HCT116 (cell line): ENCODE measurements around the gene ZNF823. TPM values are rescaled to one million over a fixed set of nuclear protein-coding genes. Genes with fewer than 3 reads are reported as not detected.

ENCODE experiments used
- ATAC-seq: fragments of 200-7000 bp; cut with Tn5 transposase; 2 replicates; pipeline ENCODE4 v1.9.1; 2020; ENCODE audit warnings: mild to moderate bottlenecking, moderate library complexity
- BruUV-seq: library from RNA; stranded (reverse); fragments of 400-500 nt; replicated peaks from 2 replicates; lab custom pipeline; 2021; lab: Mats Ljungman, UMichigan
- CTCF ChIA-PET: fragments of 300-600 bp; sonication (Branson Sonifier 250); formaldehyde crosslinking; loops from one replicate; lab custom pipeline; 2021; ENCODE audit warnings: antibody characterized with exemption; lab: Charles Lee
- POLR2A ChIA-PET: fragments of 300-600, 350-600 bp; sonication (Branson Sonifier 250); formaldehyde crosslinking; loops from one replicate; lab custom pipeline; 2021; ENCODE audit warnings: antibody characterized with exemption; lab: Charles Lee
- RAD21 ChIA-PET, 2 experiments: fragments of 300-600 bp; sonication (Branson Sonifier 250); formaldehyde crosslinking; loops; one replicate each; lab custom pipeline; 2023; ENCODE audit warnings: low total read pairs in 2 of 2; ENCODE audit not compliant: uncharacterized antibody in 2 of 2, unreplicated experiment in 2 of 2, low non-redundant PET in 1 of 2; lab: Charles Lee
- DNase-seq: peaks from one replicate; pipeline ENCODE4 v3.0.0-alpha.2; 2010; ENCODE audit warnings: low read depth, low spot score
- H2AFZ ChIP-seq: fragments of 200-600 bp; shearing (Covaris generic), sonication (generic); 2 replicates; pipeline ENCODE4 v1.6.1; 2017; ENCODE audit warnings: low read depth, mixed run types, mixed read lengths, antibody characterized with exemption, low read length; ENCODE audit not compliant: poor library complexity, severe bottlenecking
- H3K27ac ChIP-seq: 2 replicates; pipeline ENCODE4 v1.5.1; 2012; ENCODE audit warnings: low read depth, low read length
- H3K27me3 ChIP-seq: fragments of 200-600 bp; sonication (generic); 2 replicates; pipeline ENCODE4 v1.6.1; 2016; ENCODE audit warnings: mixed run types, low read length, mixed read lengths; ENCODE audit not compliant: insufficient read depth
- H3K36me3 ChIP-seq, 2 experiments: fragments of 200-500 bp in 1 of 2; fragments of 200-600 bp in 1 of 2; sonication (Bioruptor generic) in 1 of 2; sonication (generic) in 1 of 2; 2 replicates each; pipeline versions ENCODE4 v1.5.1 to v1.6.1; 2014 to 2016; ENCODE audit warnings: low read length in 2 of 2, inconsistent platforms in 1 of 2, mixed read lengths in 1 of 2, mixed run types in 1 of 2; ENCODE audit not compliant: insufficient read depth in 2 of 2, control insufficient read depth in 1 of 2
- H3K4me1 ChIP-seq, 2 experiments: fragments of 200-600 bp in 1 of 2; sonication (generic) in 1 of 2; 2 replicates each; pipeline versions ENCODE4 v1.5.1 to v1.6.1; 2012 to 2017; ENCODE audit warnings: low read length in 2 of 2, inconsistent platforms in 1 of 2, mild to moderate bottlenecking in 1 of 2, mixed read lengths in 1 of 2, mixed run types in 1 of 2, moderate library complexity in 1 of 2; ENCODE audit not compliant: insufficient read depth in 2 of 2, control insufficient read depth in 1 of 2
- H3K4me2 ChIP-seq: fragments of 200-600 bp; sonication (generic); 2 replicates; pipeline ENCODE4 v1.6.1; 2017; ENCODE audit warnings: mixed run types, low read length, mixed read lengths
- H3K4me3 ChIP-seq, 2 experiments: fragments of 200-600 bp in 1 of 2; sonication (generic) in 1 of 2; replicated peaks in 1 of 2; 2 replicates each; pipeline ENCODE4 v1.5.1; 2011 to 2016; ENCODE audit warnings: low read length in 2 of 2, control low read depth in 1 of 2, low read depth in 1 of 2, mild to moderate bottlenecking in 1 of 2, mixed read lengths in 1 of 2, mixed run types in 1 of 2
- H3K79me2 ChIP-seq: fragments of 200-600 bp; sonication (generic); 2 replicates; pipeline ENCODE4 v1.6.1; 2017; ENCODE audit warnings: mild to moderate bottlenecking, mixed run types, low read length, moderate library complexity, mixed read lengths; ENCODE audit not compliant: insufficient read depth
- H3K9ac ChIP-seq: fragments of 200-600 bp; sonication (generic); 2 replicates; pipeline ENCODE4 v1.6.1; 2016; ENCODE audit warnings: low read length, mixed read lengths
- H3K9me2 ChIP-seq: fragments of 200-600 bp; sonication (generic), shearing (Covaris generic); 2 replicates; pipeline ENCODE4 v1.6.1; 2017; ENCODE audit warnings: mixed run types, mild to moderate bottlenecking, moderate library complexity; ENCODE audit not compliant: insufficient read depth
- H3K9me3 ChIP-seq, 2 experiments: fragments of 200-500 bp in 1 of 2; fragments of 200-600 bp in 1 of 2; sonication (Bioruptor generic) in 1 of 2; sonication (generic) in 1 of 2; 2 replicates each; pipeline ENCODE4 v1.6.1; 2014 to 2017; ENCODE audit warnings: low read length in 2 of 2, mixed read lengths in 2 of 2, inconsistent platforms in 1 of 2, low read depth in 1 of 2, mild to moderate bottlenecking in 1 of 2, mixed run types in 1 of 2, moderate library complexity in 1 of 2; ENCODE audit not compliant: control insufficient read depth in 1 of 2, insufficient read depth in 1 of 2
- H4K20me1 ChIP-seq: fragments of 200-600 bp; sonication (generic), shearing (Covaris generic); 2 replicates; pipeline ENCODE4 v1.6.1; 2017; ENCODE audit warnings: mixed run types, mild to moderate bottlenecking, moderate library complexity; ENCODE audit not compliant: insufficient read depth
- CBX3 ChIP-seq: IDR thresholded peaks from 2 replicates; pipeline ENCODE4 v1.6.1; 2012; ENCODE audit warnings: low read depth
- FOSL1 ChIP-seq: IDR thresholded peaks from 2 replicates; pipeline ENCODE4 v1.6.1; 2012; ENCODE audit warnings: low read depth
- POLR2A ChIP-seq: IDR thresholded peaks from 2 replicates; pipeline ENCODE4 v1.7.0; 2011; ENCODE audit warnings: borderline replicate concordance; ENCODE audit not compliant: insufficient read depth, insufficient read length; ENCODE audit errors: extremely low read depth
- RAD21 ChIP-seq: IDR thresholded peaks from 2 replicates; pipeline ENCODE4 v1.6.1; 2012; ENCODE audit warnings: low read depth, mild to moderate bottlenecking
- SP1 ChIP-seq: IDR thresholded peaks from 2 replicates; pipeline ENCODE4 v1.6.1; 2012; ENCODE audit warnings: low read depth
- ZNF274 ChIP-seq: fragments of 200-500 bp; sonication (Bioruptor generic); IDR thresholded peaks from 2 replicates; pipeline ENCODE4 v1.6.1; 2014; ENCODE audit warnings: mild to moderate bottlenecking, low read depth, low read length, inconsistent platforms
- intact Hi-C: fragments of 100-400 bp; cut with micrococcal nuclease; formaldehyde crosslinking; loops from 2 replicates; pipeline ENCODE4 v1.10.0; 2022
- total RNA-seq: library from RNA; stranded (reverse); gene quantifications from one replicate; pipeline ENCODE4 v1.2.1, GENCODE V29; 2021; ENCODE audit not compliant: unreplicated experiment
- TF ChIP-seq, protein P1 (sequence below), 3 experiments: fragments of 200-600 bp in 1 of 3; sonication (generic) in 1 of 3; IDR thresholded peaks in 2 of 3; conservative IDR thresholded peaks in 1 of 3; 2 replicates each; pipeline ENCODE4 v1.5.1; 2012 to 2017; ENCODE audit warnings: low read depth in 2 of 3, low read length in 2 of 3, antibody characterized with exemption in 1 of 3, borderline replicate concordance in 1 of 3, control low read depth in 1 of 3, mild to moderate bottlenecking in 1 of 3, mixed read lengths in 1 of 3, mixed run types in 1 of 3, moderate library complexity in 1 of 3; ENCODE audit not compliant: insufficient read depth in 1 of 3
- TF ChIP-seq, protein P2 (sequence below): IDR thresholded peaks from 2 replicates; pipeline ENCODE4 v1.6.1; 2012

Gene ZNF823
- total RNA-seq, 1 experiment from 2014 or later, result 4.7 TPM

DNA sequence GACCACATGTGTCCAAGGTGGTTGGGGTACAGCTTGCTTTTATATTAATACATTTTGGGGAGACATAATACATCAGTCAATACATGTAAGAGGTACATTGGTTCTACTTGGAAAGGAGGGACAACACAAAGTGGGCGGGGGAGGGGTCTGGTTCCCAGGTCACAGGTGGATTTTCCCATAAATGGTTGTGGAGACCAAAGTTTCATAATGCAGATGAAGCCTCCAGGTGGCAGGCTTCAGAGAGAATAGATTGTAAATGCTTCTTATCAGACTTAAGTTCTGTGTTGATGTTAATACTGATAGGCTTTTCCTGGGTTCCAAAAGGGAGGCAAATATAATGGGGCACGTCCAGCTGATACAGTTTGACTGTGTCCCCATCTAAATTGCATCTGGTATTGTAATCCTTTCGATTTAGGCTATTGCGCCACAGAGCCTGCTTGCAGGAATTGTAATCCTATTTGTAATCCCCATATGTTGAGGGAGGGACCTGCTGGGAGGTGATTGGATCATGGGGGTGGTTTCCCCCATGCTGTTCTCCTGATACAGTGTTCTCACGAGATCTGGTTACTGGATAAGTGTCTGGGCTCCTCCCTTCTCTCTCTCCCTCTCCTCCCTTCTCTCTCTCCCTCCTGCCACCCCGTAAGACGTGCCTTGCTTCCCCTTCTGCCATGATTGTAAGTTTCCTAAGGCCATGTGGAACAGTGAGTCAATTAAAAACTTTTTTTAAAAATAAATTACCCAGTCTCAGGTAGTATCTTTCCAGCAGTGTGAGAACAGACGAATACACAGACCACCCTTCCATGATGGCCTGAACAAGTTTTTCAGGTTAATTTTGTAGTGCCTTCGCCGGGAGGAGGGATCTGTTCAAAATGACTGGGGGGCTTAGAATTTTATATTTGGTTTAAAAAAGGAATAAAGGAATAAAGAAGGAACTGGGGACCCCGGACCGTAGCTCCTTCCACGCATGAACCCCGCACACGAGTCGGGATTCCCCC lies 44.9 kb downstream of the ZNF823 start (continued):
- TF ChIP-seq, protein P1, sequence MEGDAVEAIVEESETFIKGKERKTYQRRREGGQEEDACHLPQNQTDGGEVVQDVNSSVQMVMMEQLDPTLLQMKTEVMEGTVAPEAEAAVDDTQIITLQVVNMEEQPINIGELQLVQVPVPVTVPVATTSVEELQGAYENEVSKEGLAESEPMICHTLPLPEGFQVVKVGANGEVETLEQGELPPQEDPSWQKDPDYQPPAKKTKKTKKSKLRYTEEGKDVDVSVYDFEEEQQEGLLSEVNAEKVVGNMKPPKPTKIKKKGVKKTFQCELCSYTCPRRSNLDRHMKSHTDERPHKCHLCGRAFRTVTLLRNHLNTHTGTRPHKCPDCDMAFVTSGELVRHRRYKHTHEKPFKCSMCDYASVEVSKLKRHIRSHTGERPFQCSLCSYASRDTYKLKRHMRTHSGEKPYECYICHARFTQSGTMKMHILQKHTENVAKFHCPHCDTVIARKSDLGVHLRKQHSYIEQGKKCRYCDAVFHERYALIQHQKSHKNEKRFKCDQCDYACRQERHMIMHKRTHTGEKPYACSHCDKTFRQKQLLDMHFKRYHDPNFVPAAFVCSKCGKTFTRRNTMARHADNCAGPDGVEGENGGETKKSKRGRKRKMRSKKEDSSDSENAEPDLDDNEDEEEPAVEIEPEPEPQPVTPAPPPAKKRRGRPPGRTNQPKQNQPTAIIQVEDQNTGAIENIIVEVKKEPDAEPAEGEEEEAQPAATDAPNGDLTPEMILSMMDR (IDR thresholded peaks at IDR 0.05 in 2 of 3, conservative IDR thresholded peaks at IDR 0.05 in 1 of 3; ENCODE audit: borderline replicate concordance in 1 of 3, insufficient read depth in 1 of 3, low read depth in 2 of 3, low read length in 2 of 3), result peak in 1 of 3 experiments; percentile 32; a peak in 1 of 6 replicates
- TF ChIP-seq SP1 (no peak), ZNF274 (no peak), FOSL1 (no peak), CBX3 (no peak)
- TF ChIP-seq, protein P2, sequence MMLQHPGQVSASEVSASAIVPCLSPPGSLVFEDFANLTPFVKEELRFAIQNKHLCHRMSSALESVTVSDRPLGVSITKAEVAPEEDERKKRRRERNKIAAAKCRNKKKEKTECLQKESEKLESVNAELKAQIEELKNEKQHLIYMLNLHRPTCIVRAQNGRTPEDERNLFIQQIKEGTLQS, result no peak

DNA sequence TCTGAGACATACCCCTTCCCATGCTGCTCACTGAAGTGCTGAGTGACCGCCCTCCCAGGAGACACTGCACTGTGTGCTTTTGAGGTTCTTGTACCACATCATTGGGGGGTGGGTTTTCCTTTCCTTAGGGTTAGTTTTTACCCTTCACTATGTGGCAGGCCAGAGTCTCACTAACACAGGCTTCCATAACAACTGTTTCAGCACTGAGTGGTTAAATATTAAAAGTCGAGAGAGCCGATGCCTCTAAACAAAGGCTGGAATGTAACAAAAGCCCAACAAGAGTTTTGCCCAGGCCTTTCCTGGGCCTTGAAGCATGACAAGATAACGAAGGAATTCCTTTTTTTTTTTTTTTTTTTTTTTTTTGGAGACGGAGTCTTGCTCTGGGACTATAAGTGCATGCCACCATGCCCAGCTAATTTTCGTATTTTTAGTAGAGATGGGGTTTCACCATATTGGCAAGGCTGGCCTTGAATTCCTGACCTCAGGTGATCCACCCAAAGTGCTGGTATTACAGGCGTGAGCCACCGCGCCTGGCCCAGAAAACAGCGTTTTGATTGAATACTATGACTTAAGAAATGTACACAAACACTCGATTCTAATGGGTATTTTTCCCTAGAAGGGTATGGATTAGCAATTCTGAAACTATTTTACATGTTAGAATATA lies 46.5 kb downstream of the ZNF823 start:
- H3K4me2 ChIP-seq, result no peak overlapping the region
- intact Hi-C loops, result loop anchor here (5.0 kb wide), 1 partner anchor 45 kb away; the partner anchor contains the start of gene ZNF823
- H3K9me3 ChIP-seq, result peaks cover 9 to 10% of the 10 kb centered on the region in 2 experiments; a peak in 1 of 4 replicates
- RAD21 ChIA-PET, result no interaction called here
- no peaks in the 10 kb centered on the region for H3K27me3 ChIP-seq
- no TSS peak for BruUV-seq
- no peak overlapping the region for H2AFZ ChIP-seq
- CTCF ChIA-PET, result no interaction called here
- H3K27ac ChIP-seq, result no peak overlapping the region
- no peak for ATAC-seq
- peaks cover 45% of the 10 kb centered on the region for H3K79me2 ChIP-seq
- H3K36me3 ChIP-seq, result peaks cover 0 to 7% of the 10 kb centered on the region in 2 experiments; a peak in 1 of 4 replicates
- H3K4me1 ChIP-seq, result peaks cover 2 to 15% of the 10 kb centered on the region in 2 experiments; a peak in 3 of 4 replicates
- no peaks in the 10 kb centered on the region for H4K20me1 ChIP-seq
- POLR2A ChIA-PET, result no interaction called here
- H3K4me3 ChIP-seq, result no peak overlapping the region
- TF ChIP-seq ZNF274 (no peak), SP1 (no peak), POLR2A (no peak), RAD21 (no peak)
- TF ChIP-seq, protein P2, result no peak
- TF ChIP-seq, protein P1 (IDR thresholded peaks at IDR 0.05 in 2 of 3, conservative IDR thresholded peaks at IDR 0.05 in 1 of 3; ENCODE audit: borderline replicate concordance in 1 of 3, insufficient read depth in 1 of 3, low read depth in 2 of 3, low read length in 2 of 3), result no peak
- TF ChIP-seq, all 23 proteins: peak for 0
- Histone ChIP-seq H3K9ac (no peak overlapping the region), H3K9me2 (no peaks in the 10 kb centered on the region)
- DNase-seq, result no peak
